Activated T-cell treated with anti-CD3 and anti-CD28 coated beads, Interleukin-2, amount 50 U/mL, for 24 hours (primary cell): Measurements from ENCODE around the gene ARHGAP22.
"Not testable (repeated sequence)": the region's sequence is repeated elsewhere in the genome, so short reads cannot be mapped to it uniquely, and the experiment has no call there.

Experiments
- DNase-seq: peaks from one replicate; pipeline ENCODE4 v3.0.0-alpha.2; 2020
- H3K27ac Mint-ChIP-seq: 2 replicates; pipeline ENCODE4 v1.8.0; 2020; ENCODE audit warnings: mild to moderate bottlenecking, mixed read lengths
- H3K27me3 Mint-ChIP-seq: 2 replicates; pipeline ENCODE4 v1.8.0; 2020; ENCODE audit warnings: mixed read lengths
- H3K36me3 Mint-ChIP-seq: 2 replicates; pipeline ENCODE4 v1.8.0; 2020; ENCODE audit warnings: low read depth, mixed read lengths
- H3K4me1 Mint-ChIP-seq: 2 replicates; pipeline ENCODE4 v1.8.0; 2020; ENCODE audit warnings: low read depth, mixed read lengths
- H3K4me3 Mint-ChIP-seq: 2 replicates; pipeline ENCODE4 v1.8.0; 2020; ENCODE audit warnings: mild to moderate bottlenecking, moderate library complexity, mixed read lengths
- H3K9me3 Mint-ChIP-seq: 2 replicates; pipeline ENCODE4 v1.8.0; 2020; ENCODE audit warnings: mixed read lengths

Gene ARHGAP22

GRCh38 chr10:48604991-48605508 is at the start of gene ARHGAP22:
Gene ARHGAP22, minus strand, starts transcription at chr10:48605073. Its CDS starts 277 bp downstream, at chr10:48604796.
- DNase-seq, result no peak

GRCh38 chr10:48653944-48654698 is 49.2 kb upstream of the ARHGAP22 start:
- no peak overlapping the region for H3K27ac Mint-ChIP-seq
- DNase-seq, result no peak
- peaks cover 58% of the 10 kb centered on the region for H3K27me3 Mint-ChIP-seq
- H3K36me3 Mint-ChIP-seq, result no peaks in the 10 kb centered on the region
- no peaks in the 10 kb centered on the region for H3K9me3 Mint-ChIP-seq
- peaks cover 5% of the 10 kb centered on the region for H3K4me1 Mint-ChIP-seq
- no peak overlapping the region for H3K4me3 Mint-ChIP-seq

More at GRCh38 chr10:48604991-48605508, at the start of gene ARHGAP22:
- H3K27ac Mint-ChIP-seq, result no peak within 1 kb of the TSS
- H3K4me3 Mint-ChIP-seq, result peak within 1 kb of the TSS; percentile 44
- peaks cover 47% of the 10 kb centered on the region for H3K27me3 Mint-ChIP-seq
- no peaks in the 10 kb centered on the region for H3K9me3 Mint-ChIP-seq
- H3K4me1 Mint-ChIP-seq, result peaks cover 4% of the 10 kb centered on the region
- H3K36me3 Mint-ChIP-seq, result no peaks in the 10 kb centered on the region

- Mint-ChIP-seq H3K27ac (no peak overlapping the region), H3K27me3 (peaks cover 50% of the 10 kb centered on the region), H3K9me3 (no peaks in the 10 kb centered on the region), H3K4me3 (no peak overlapping the region), H3K4me1 (peaks cover 4% of the 10 kb centered on the region), H3K36me3 (no peaks in the 10 kb centered on the region)
- no peak for DNase-seq
These were observed 48.5 kb upstream of the ARHGAP22 start for GRCh38 chr10:48653347-48653746.

GRCh38 chr10:48652344-48652743 is 47.5 kb upstream of the ARHGAP22 start:
- Mint-ChIP-seq H3K4me1 (peaks cover 4% of the 10 kb centered on the region), H3K27me3 (peaks cover 41% of the 10 kb centered on the region)

GRCh38 chr10:48651839-48652238 is 47.0 kb upstream of the ARHGAP22 start:
- H3K27me3 Mint-ChIP-seq, result peaks cover 36% of the 10 kb centered on the region
- DNase-seq, result no peak
- no peak overlapping the region for H3K27ac Mint-ChIP-seq
- H3K4me3 Mint-ChIP-seq, result no peak overlapping the region
- H3K4me1 Mint-ChIP-seq, result peaks cover 4% of the 10 kb centered on the region
- no peaks in the 10 kb centered on the region for H3K36me3 Mint-ChIP-seq
- H3K9me3 Mint-ChIP-seq, result no peaks in the 10 kb centered on the region

More at GRCh38 chr10:48652344-48652743, 47.5 kb upstream of the ARHGAP22 start:
- Mint-ChIP-seq H3K27ac (no peak overlapping the region), H3K36me3 (no peaks in the 10 kb centered on the region), H3K4me3 (no peak overlapping the region), H3K9me3 (no peaks in the 10 kb centered on the region)
- DNase-seq, result no peak

GRCh38 chr10:48651293-48651692 is 46.4 kb upstream of the ARHGAP22 start:
- H3K4me1 Mint-ChIP-seq, result no peaks in the 10 kb centered on the region
- peaks cover 31% of the 10 kb centered on the region for H3K27me3 Mint-ChIP-seq
- H3K4me3 Mint-ChIP-seq, result no peak overlapping the region
- no peak for DNase-seq
- no peaks in the 10 kb centered on the region for H3K36me3 Mint-ChIP-seq
- H3K9me3 Mint-ChIP-seq, result no peaks in the 10 kb centered on the region
- H3K27ac Mint-ChIP-seq, result no peak overlapping the region

GRCh38 chr10:48649349-48649944 is 44.6 kb upstream of the ARHGAP22 start:
- H3K4me3 Mint-ChIP-seq, result no peak overlapping the region
- peaks cover 22% of the 10 kb centered on the region for H3K27me3 Mint-ChIP-seq
- H3K4me1 Mint-ChIP-seq, result no peaks in the 10 kb centered on the region
- no peaks in the 10 kb centered on the region for H3K36me3 Mint-ChIP-seq
- no peaks in the 10 kb centered on the region for H3K9me3 Mint-ChIP-seq
- H3K27ac Mint-ChIP-seq, result no peak overlapping the region
- DNase-seq, result no peak

GRCh38 chr10:48648172-48648942 is 43.5 kb upstream of the ARHGAP22 start:
- H3K4me1 Mint-ChIP-seq, result no peaks in the 10 kb centered on the region
- H3K36me3 Mint-ChIP-seq, result no peaks in the 10 kb centered on the region
- H3K27ac Mint-ChIP-seq, result no peak overlapping the region
- H3K9me3 Mint-ChIP-seq, result no peaks in the 10 kb centered on the region
- H3K27me3 Mint-ChIP-seq, result peaks cover 16% of the 10 kb centered on the region
- no peak for DNase-seq
- H3K4me3 Mint-ChIP-seq, result no peak overlapping the region

GRCh38 chr10:48647073-48647472 is 42.2 kb upstream of the ARHGAP22 start:
- DNase-seq, H3K9me3 Mint-ChIP-seq, H3K4me3 Mint-ChIP-seq, H3K27ac Mint-ChIP-seq, H3K36me3 Mint-ChIP-seq, H3K4me1 Mint-ChIP-seq: not testable (repeated sequence)
- peaks cover 15% of the 10 kb centered on the region for H3K27me3 Mint-ChIP-seq

GRCh38 chr10:48645600-48645999 is 40.7 kb upstream of the ARHGAP22 start:
- DNase-seq, result no peak
- Mint-ChIP-seq H3K4me1 (no peaks in the 10 kb centered on the region), H3K27ac (no peak overlapping the region), H3K9me3 (no peaks in the 10 kb centered on the region), H3K27me3 (peaks cover 4% of the 10 kb centered on the region), H3K4me3 (no peak overlapping the region), H3K36me3 (no peaks in the 10 kb centered on the region)

- H3K27me3 Mint-ChIP-seq, result peaks cover 38% of the 10 kb centered on the region
- not testable (repeated sequence) for DNase-seq, H3K9me3 Mint-ChIP-seq, H3K4me3 Mint-ChIP-seq, H3K36me3 Mint-ChIP-seq, H3K27ac Mint-ChIP-seq, H3K4me1 Mint-ChIP-seq
These were observed 36.3 kb upstream of the ARHGAP22 start for GRCh38 chr10:48641099-48641690.

GRCh38 chr10:48640326-48640725 is 35.5 kb upstream of the ARHGAP22 start:
- H3K4me1 Mint-ChIP-seq, result no peaks in the 10 kb centered on the region
- no peak overlapping the region for H3K27ac Mint-ChIP-seq
- H3K27me3 Mint-ChIP-seq, result peaks cover 45% of the 10 kb centered on the region

GRCh38 chr10:48639632-48640031 is 34.8 kb upstream of the ARHGAP22 start:
- peaks cover 4% of the 10 kb centered on the region for H3K9me3 Mint-ChIP-seq
- H3K36me3 Mint-ChIP-seq, result no peaks in the 10 kb centered on the region
- H3K27ac Mint-ChIP-seq, result no peak overlapping the region
- H3K27me3 Mint-ChIP-seq, result peaks cover 45% of the 10 kb centered on the region
- no peak for DNase-seq
- peaks cover 4% of the 10 kb centered on the region for H3K4me1 Mint-ChIP-seq
- H3K4me3 Mint-ChIP-seq, result no peak overlapping the region

More at GRCh38 chr10:48640326-48640725, 35.5 kb upstream of the ARHGAP22 start:
- no peak overlapping the region for H3K4me3 Mint-ChIP-seq
- H3K9me3 Mint-ChIP-seq, result peaks cover 4% of the 10 kb centered on the region
- H3K36me3 Mint-ChIP-seq, result no peaks in the 10 kb centered on the region
- no peak for DNase-seq
